IPS-15b (cell line): Measurements from ENCODE around the gene COL4A1.
"Not testable (repeated sequence)": the region's sequence is repeated elsewhere in the genome, so short reads cannot be mapped to it uniquely, and the experiment has no call there.

Experiments used
- H3K27me3 ChIP-seq: one replicate; pipeline ENCODE4 v1.6.1; 2013; ENCODE audit warnings: low read length; ENCODE audit not compliant: control insufficient read depth, insufficient read depth
- H3K36me3 ChIP-seq: one replicate; pipeline ENCODE4 v1.6.1; 2013; ENCODE audit warnings: low read length; ENCODE audit not compliant: control insufficient read depth, insufficient read depth
- H3K4me1 ChIP-seq: one replicate; pipeline ENCODE4 v1.6.1; 2013; ENCODE audit warnings: mild to moderate bottlenecking, low read length; ENCODE audit not compliant: control insufficient read depth, insufficient read depth
- H3K4me3 ChIP-seq: one replicate; pipeline ENCODE4 v1.5.1; 2013; ENCODE audit warnings: low read depth, low read length
- H3K9ac ChIP-seq: one replicate; pipeline ENCODE4 v1.6.1; 2013; ENCODE audit warnings: low read depth, mild to moderate bottlenecking, low read length
- H3K9me3 ChIP-seq: one replicate; pipeline ENCODE4 v1.6.1; 2013; ENCODE audit warnings: mild to moderate bottlenecking, low read length; ENCODE audit not compliant: control insufficient read depth, insufficient read depth

Gene COL4A1

DNA sequence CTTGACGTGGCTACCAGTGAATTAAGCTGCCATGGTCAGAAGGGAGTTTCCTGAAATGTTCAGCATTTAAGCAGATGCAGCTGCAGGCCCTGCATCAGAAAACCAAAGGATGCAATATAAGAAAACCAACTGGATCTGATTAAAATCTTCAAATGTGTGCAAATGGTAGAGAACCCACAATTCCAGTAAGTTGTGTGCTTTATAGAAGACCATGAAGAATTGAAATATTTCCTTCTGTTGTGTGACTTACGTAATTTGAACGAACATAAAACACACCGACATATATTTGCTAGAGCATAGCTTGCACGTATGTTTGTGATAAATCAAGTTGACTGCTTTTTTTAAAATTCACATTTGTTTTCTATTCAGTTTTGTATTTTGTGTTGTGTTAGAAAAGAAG lies 191.4 kb downstream of the COL4A1 start:
- H3K4me1 ChIP-seq: no peaks in the 10 kb centered on the region
- peaks cover 11% of the 10 kb centered on the region for H3K27me3 ChIP-seq
- no peak overlapping the region for H3K4me3 ChIP-seq
- no peaks in the 10 kb centered on the region for H3K9me3 ChIP-seq
- no peak overlapping the region for H3K9ac ChIP-seq
- no peaks in the 10 kb centered on the region for H3K36me3 ChIP-seq

DNA sequence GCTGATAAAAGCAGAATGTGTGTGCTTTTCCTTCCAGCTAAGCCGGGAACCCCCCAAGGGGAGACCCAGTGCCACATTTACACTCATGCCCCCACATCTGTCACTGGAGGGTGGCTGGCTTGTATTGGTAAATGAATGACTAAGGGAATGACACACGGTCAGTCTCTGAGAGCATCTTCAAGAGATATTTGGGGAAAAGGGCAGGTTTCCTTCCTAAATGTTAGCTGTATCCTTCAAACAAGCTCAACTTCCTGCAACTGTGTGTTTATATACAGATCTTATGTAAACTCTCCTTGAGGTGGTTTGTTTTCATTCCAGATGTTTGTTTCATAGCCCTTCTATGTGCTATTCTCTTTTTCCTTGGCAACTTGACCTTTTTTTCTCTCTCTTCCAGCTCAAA lies 192.6 kb downstream of the COL4A1 start:
- no peaks in the 10 kb centered on the region for H3K9me3 ChIP-seq
- H3K4me3 ChIP-seq: no peak overlapping the region
- peaks cover 11% of the 10 kb centered on the region for H3K27me3 ChIP-seq
- H3K4me1 ChIP-seq: peaks cover 7% of the 10 kb centered on the region
- no peak overlapping the region for H3K9ac ChIP-seq
- H3K36me3 ChIP-seq: no peaks in the 10 kb centered on the region

DNA sequence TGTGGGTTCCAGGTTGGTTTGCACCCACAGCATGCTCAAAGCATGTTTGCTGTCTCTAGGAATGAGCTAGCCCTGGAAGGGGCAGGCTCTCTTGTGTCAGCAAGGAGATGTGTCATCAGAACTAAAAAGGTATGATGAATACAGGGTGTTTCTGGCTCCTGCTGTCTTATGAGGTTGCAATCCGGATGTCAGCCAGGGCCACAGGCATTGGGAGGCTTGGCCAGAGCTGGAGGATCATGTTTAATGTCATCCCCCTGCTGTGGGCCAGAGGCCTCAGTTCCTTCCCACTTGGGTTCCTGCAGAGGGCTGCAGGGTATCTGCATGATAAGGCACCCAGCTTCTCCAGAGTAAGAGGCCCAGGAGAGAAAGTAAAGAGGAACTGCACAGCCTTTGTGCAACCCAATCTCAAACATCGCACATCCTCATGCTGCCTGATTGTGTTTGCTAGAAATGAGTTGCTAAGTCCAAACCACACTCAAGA lies 193.6 kb downstream of the COL4A1 start:
- peaks cover 11% of the 10 kb centered on the region for H3K27me3 ChIP-seq
- no peak overlapping the region for H3K9ac ChIP-seq
- no peaks in the 10 kb centered on the region for H3K9me3 ChIP-seq
- H3K4me1 ChIP-seq: peaks cover 10% of the 10 kb centered on the region
- H3K4me3 ChIP-seq: no peak overlapping the region
- H3K36me3 ChIP-seq: no peaks in the 10 kb centered on the region

DNA sequence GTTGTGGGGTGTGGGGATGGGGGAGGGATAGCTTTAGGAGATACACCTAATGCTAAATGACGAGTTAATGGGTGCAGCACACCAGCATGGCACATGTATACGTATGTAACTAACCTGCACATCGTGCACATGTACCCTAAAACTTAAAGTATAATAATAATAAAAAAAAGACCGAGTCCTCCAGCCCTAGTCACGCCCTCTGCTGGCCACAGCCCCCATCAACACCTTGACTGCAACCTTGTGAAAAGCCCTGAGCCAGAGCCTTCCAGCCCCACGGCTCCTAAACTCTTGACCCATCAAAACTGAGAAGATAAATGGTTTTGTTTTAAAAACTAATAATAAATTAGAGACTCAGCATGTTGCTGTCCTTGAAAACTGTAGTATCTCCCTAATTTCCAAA lies 194.6 kb downstream of the COL4A1 start:
- Histone ChIP-seq H3K4me1 (peaks cover 10% of the 10 kb centered on the region), H3K27me3 (peaks cover 11% of the 10 kb centered on the region)
- H3K9me3 ChIP-seq, H3K36me3 ChIP-seq, H3K4me3 ChIP-seq, H3K9ac ChIP-seq: not testable (repeated sequence)

DNA sequence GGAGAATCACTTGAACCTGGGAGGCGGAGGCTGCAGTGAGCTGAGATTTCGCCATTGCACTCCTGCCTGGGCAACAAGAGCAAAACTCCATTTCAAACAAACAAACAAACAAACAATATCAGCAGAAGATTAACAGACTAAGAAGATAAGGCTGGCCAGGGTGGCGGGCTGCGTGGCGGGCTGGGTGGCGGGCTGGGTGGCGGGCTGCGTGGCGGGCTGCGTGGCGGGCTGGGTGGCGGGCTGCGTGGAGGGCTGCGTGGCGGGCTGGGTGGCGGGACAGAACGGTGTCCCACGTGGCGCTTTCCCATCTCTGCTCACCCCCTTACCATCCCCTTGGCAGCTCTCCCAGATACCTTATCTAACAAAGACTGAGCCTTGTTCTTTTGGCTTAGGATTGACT lies 196.2 kb downstream of the COL4A1 start:
- Histone ChIP-seq H3K9ac (no peak overlapping the region), H3K9me3 (no peaks in the 10 kb centered on the region), H3K36me3 (no peaks in the 10 kb centered on the region), H3K4me1 (peaks cover 10% of the 10 kb centered on the region), H3K27me3 (peaks cover 11% of the 10 kb centered on the region), H3K4me3 (no peak overlapping the region)

DNA sequence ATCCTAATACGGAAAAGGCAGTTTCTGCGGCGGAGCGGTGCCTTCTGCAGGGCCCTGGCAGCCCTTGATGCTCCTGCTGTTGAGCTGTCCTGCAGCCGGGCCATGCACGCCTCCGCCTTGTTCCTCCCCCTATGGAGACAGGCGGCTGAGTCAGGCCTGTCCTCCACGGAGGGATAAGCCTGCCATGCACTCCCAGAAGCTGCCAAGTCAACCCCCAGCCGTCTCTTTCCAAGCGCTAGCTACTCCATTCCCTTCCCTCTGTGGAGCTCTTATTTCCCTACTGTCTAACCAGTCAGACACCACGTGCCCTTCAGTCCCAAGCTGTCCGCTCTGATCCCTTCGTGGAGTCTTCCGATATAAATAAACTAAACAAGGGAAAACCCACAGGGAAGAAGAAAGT lies 197.0 kb downstream of the COL4A1 start:
- H3K36me3 ChIP-seq: no peaks in the 10 kb centered on the region
- peaks cover 5% of the 10 kb centered on the region for H3K27me3 ChIP-seq
- H3K4me3 ChIP-seq: no peak overlapping the region
- H3K4me1 ChIP-seq: peaks cover 10% of the 10 kb centered on the region
- no peak overlapping the region for H3K9ac ChIP-seq
- H3K9me3 ChIP-seq: no peaks in the 10 kb centered on the region

DNA sequence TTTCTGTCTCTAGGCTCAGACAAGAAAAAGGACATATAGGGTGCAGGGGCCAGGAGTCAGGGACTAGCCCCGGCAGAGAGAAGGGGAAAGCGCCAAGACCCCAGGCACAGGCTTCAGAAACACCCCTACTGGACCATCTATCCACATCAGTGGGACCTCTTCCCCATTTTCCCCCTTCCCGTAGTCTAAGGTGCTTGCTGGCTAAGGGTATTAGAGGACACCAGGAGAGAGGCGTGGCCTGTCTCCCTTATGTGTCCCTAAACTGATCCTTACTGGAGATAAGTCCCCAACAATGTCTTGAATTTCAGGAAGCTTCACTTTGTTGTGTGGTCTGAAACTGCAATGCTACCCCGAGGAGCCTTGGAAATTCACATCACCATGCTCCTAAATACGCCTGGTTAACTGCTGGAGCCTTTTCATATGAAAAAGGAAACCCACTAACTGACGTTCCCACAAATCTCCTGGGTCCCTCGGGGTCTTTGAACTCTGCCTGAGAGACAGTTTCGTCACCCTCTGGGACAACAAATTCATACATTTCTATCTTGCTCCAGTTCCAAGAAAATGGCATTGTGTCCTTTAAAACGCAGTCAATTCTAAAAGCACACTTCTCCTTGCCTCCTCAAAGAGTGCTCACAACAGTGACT lies 197.7 kb downstream of the COL4A1 start:
- peaks cover 10% of the 10 kb centered on the region for H3K4me1 ChIP-seq
- H3K9ac ChIP-seq: no peak overlapping the region
- no peaks in the 10 kb centered on the region for H3K36me3 ChIP-seq
- peaks cover 2% of the 10 kb centered on the region for H3K27me3 ChIP-seq
- H3K9me3 ChIP-seq: no peaks in the 10 kb centered on the region
- H3K4me3 ChIP-seq: no peak overlapping the region

DNA sequence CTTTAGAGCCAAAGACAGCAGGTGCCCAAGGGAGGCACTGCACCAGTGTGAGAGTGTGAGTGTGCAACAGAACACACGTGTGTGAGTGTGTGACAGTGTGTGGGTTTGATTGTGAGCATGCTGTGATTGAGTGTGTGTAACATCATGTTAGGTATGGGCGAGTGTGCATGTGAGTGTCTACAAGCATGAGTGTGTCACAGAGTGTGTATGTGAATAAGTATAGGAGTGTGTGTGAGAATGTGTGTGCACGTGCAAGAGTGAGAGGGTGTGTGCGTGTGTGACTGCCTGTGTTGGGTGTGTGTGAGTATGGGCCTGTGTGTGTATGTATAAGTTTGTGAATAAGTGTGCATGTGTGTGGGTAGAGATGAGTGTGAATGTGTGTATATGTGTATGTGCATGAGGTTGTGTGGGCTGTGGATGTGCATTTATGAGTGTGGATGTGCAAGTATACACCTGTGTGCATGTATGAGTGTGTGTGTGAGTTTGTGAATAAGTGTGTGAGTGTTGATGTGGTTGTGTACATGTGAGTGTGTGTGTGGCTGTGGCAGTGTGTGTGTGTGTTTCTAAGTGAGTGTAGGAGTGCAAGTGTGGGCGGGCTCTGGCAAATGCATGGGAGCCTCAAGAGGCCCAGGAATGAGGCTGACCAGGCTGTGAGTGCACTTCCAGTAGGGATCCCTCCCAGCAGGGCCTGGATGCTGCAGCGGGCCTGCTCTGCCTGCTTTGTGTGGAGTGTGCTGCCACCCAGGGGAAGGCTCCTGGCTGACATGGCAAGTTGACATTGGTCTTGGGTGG lies 198.4 kb downstream of the COL4A1 start:
- peaks cover 10% of the 10 kb centered on the region for H3K4me1 ChIP-seq

DNA sequence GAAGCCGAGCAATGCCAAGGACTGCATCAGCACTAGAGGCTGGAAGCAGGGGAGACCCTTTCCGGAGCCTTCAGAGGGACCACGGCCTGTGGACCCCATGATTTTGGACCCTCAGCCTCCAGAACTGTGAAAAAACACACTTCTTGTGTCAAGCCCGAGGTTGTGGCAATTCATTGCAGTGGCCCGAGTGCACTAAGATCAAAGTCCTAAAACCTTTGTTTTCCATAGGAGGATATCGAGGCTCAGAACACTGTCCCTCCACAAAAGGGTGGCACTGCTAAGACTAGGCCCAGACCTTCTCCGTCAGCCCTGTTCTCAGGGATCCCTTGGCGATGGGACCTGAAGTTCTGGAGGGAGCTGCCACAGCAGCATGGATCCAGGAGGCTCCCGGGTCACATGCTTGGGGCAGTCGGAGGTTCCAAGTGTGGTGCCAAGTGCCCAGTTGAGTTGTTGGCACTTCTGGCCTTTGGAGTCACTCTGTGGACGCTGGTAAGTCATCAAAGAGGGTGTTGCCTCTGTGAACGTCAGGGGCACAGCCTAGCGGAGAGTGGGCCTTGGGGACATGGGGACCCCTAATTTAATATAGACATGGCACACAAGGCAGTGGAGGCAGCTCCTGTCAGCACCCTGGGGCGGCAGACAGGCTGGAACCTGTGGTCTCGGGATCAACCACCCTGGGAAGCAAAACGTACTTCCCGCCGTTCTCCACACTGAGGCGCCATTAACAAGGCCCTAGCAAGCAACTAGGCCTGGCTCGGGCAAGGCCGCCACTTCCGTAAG lies 199.2 kb downstream of the COL4A1 start:
- no peak overlapping the region for H3K9ac ChIP-seq
- no peaks in the 10 kb centered on the region for H3K36me3 ChIP-seq
- peaks cover 10% of the 10 kb centered on the region for H3K4me1 ChIP-seq
- no peak overlapping the region for H3K4me3 ChIP-seq
- no peaks in the 10 kb centered on the region for H3K9me3 ChIP-seq
- H3K27me3 ChIP-seq: no peaks in the 10 kb centered on the region

More for the DNA sequence above, 198.4 kb downstream of the COL4A1 start:
- Histone ChIP-seq H3K36me3 (no peaks in the 10 kb centered on the region), H3K9ac (no peak overlapping the region), H3K27me3 (no peaks in the 10 kb centered on the region), H3K4me3 (no peak overlapping the region), H3K9me3 (no peaks in the 10 kb centered on the region)

DNA sequence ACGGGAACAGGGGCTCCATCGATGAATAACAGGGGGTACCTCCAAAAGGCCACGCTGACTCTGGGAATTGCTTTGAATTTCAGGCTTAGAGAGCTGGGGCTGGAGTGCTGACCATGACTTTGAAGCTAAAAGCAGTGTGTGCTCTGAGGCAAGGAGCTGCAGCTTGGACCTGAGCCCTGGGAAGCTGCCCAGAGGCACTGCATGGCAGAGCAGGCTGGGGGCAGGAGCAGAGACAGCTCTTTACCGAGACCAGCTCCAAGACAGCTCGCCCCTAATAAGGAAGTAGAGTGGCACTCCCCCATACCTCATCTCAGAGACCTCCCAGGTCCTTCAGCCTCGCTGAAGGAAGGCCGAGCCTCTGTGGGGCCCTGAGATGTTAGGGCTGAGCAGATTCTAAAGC lies 200.2 kb downstream of the COL4A1 start:
- no peaks in the 10 kb centered on the region for H3K27me3 ChIP-seq
- no peak overlapping the region for H3K4me3 ChIP-seq
- peaks cover 10% of the 10 kb centered on the region for H3K4me1 ChIP-seq

DNA sequence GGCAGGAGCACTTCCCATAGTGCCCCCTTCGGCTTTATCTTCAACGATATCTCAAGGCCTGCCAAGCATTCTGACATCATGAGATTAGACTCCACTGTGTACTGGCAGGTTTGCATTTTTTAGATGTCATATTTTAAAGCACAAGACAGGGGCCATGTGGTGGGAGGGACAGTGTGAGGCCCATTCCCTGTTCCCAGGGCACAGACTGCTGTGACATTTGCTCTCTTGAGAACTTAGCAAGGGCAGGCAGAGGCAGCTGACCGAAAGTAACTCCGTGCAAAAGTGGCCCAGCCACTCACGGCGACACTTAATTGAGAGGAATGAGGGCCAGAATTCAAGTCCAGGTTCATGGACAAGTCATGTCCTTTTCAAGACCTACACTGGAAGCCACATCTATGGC lies 201.8 kb downstream of the COL4A1 start:
- no peaks in the 10 kb centered on the region for H3K9me3 ChIP-seq
- H3K36me3 ChIP-seq: no peaks in the 10 kb centered on the region
- H3K4me3 ChIP-seq: no peak overlapping the region
- no peak overlapping the region for H3K9ac ChIP-seq
- peaks cover 10% of the 10 kb centered on the region for H3K4me1 ChIP-seq
- H3K27me3 ChIP-seq: no peaks in the 10 kb centered on the region

More for the DNA sequence above, 200.2 kb downstream of the COL4A1 start:
- H3K9me3 ChIP-seq: no peaks in the 10 kb centered on the region
- H3K36me3 ChIP-seq: no peaks in the 10 kb centered on the region
- H3K9ac ChIP-seq: no peak overlapping the region
